GM18498 (cell line): ENCODE data around the gene SLC2A1.
A peak's percentile ranks its signal among the peaks of the same experiment; 100 is the strongest.

Experiments
- ATAC-seq: cut with Tn5 transposase; IDR thresholded peaks from one replicate; pipeline ENCODE4 v1.9.1; 2021; ENCODE audit warnings: mild to moderate bottlenecking, moderate library complexity; ENCODE audit not compliant: unreplicated experiment

The SLC2A1 gene

GRCh38 chr1:42958488-42959319 is at the start of gene SLC2A1:
Gene SLC2A1 (minus strand): TSS chr1:42958868. CDS start chr1:42958651, 217 bp downstream.
- peak; percentile 87 for ATAC-seq

- no peak for ATAC-seq
Observed at GRCh38 chr1:43007377-43008114, 48.9 kb upstream of the SLC2A1 start.

- no peak for ATAC-seq
Observed at GRCh38 chr1:43005460-43006361, 47.0 kb upstream of the SLC2A1 start.

- no peak for ATAC-seq
Observed at GRCh38 chr1:43004587-43005459, 46.2 kb upstream of the SLC2A1 start.

GRCh38 chr1:43002766-43003165 is 44.1 kb upstream of the SLC2A1 start:
- ATAC-seq: no peak

GRCh38 chr1:43002116-43002515 is 43.4 kb upstream of the SLC2A1 start:
- no peak for ATAC-seq

GRCh38 chr1:43001434-43001833 is 42.8 kb upstream of the SLC2A1 start:
- no peak for ATAC-seq

- no peak for ATAC-seq
Observed at GRCh38 chr1:43000271-43000670, 41.6 kb upstream of the SLC2A1 start.

GRCh38 chr1:42999308-42999707 is 40.6 kb upstream of the SLC2A1 start:
- no peak for ATAC-seq

- ATAC-seq: no peak
Observed at GRCh38 chr1:42998386-42998785, 39.7 kb upstream of the SLC2A1 start.

- no peak for ATAC-seq
Observed at GRCh38 chr1:42996384-42996970, 37.8 kb upstream of the SLC2A1 start.

GRCh38 chr1:42993502-42994136 is 35.0 kb upstream of the SLC2A1 start:
- ATAC-seq: no peak

- no peak for ATAC-seq
Observed at GRCh38 chr1:42992054-42992571, 33.4 kb upstream of the SLC2A1 start.

- ATAC-seq: no peak
Observed at GRCh38 chr1:42990757-42991346, 32.2 kb upstream of the SLC2A1 start.

- ATAC-seq: no peak
Observed at GRCh38 chr1:42983693-42984092, 25.0 kb upstream of the SLC2A1 start.

GRCh38 chr1:42983253-42983652 is 24.6 kb upstream of the SLC2A1 start:
- ATAC-seq: no peak

- ATAC-seq: no peak
Observed at GRCh38 chr1:42982641-42983040, 24.0 kb upstream of the SLC2A1 start.

- no peak for ATAC-seq
Observed at GRCh38 chr1:42981871-42982270, 23.2 kb upstream of the SLC2A1 start.
